HG03521 (cell line): ENCODE measurements around the gene BTF3L4.

Experiments
- ATAC-seq: cut with Tn5 transposase; IDR thresholded peaks from one replicate; pipeline ENCODE4 v1.9.1; 2021; ENCODE audit warnings: mild to moderate bottlenecking, moderate library complexity; ENCODE audit not compliant: unreplicated experiment

Gene BTF3L4

DNA sequence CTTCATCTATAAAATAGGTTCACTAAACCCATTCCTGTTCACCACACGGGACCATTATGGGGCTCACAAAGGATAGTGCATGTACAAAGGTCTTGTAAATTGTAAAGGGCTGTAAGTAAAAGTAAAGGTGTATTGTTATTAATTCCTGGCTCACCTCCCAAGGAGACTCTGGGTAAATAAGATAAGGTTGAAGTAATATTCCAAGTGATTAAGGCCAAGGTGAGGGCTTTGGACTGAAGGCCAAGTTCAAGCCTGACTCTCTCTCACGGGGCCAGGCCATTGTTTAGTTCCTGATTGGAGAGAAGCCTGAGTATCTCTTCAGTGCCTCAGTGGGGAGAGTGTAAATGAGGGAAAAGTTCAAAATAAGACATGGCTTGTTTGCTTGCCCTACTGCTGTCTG, 66.3 kb downstream of the BTF3L4 start:
- no peak for ATAC-seq

DNA sequence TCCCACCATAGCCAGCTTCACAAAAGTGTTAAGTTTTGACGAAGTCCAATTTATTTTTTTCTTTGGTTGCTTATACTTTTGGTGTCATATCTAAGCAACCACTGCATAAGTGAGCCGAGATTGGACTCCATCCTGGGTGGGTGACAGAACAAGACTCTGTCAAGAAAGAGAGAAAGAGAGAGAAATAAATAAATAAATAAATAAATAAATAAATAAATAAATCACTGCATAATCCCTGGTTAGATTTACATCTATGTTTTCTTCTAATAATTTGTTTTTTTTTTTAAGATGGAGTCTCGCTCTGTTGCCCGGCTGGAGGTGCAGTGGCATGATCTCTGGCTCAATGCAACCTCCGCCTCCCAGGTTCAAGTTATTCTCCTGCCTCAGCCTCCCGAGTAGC, 67.5 kb downstream of the BTF3L4 start:
- ATAC-seq, result no peak

DNA sequence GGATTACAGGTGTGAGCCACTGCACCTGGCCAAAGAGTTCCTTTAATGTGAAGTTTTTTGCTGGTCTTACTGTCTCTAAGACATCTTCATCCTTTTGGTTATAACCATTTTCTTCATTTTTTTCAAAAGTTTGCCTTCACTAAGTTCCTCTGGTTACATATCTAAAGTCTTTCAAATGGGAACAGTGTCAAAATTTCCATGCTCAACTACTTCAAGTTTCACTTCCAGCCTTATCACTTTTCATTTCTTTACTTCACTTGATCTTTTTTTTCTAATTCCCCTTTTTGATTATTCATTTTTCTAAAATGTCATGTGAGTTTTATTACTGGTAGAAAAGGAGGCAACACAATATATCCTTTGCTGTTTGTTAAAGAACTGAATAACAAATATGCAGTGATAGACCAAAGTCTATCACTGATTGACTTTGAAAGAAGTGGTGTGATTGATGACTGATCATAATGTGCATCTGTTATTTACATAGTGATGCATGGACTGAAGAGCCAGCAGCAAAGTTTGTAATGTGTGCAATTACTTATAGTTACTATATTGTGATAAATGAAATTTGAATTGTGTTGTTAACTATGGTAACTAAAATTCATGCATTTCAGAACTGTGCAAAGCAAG, 69.8 kb downstream of the BTF3L4 start:
- ATAC-seq, result no peak

DNA sequence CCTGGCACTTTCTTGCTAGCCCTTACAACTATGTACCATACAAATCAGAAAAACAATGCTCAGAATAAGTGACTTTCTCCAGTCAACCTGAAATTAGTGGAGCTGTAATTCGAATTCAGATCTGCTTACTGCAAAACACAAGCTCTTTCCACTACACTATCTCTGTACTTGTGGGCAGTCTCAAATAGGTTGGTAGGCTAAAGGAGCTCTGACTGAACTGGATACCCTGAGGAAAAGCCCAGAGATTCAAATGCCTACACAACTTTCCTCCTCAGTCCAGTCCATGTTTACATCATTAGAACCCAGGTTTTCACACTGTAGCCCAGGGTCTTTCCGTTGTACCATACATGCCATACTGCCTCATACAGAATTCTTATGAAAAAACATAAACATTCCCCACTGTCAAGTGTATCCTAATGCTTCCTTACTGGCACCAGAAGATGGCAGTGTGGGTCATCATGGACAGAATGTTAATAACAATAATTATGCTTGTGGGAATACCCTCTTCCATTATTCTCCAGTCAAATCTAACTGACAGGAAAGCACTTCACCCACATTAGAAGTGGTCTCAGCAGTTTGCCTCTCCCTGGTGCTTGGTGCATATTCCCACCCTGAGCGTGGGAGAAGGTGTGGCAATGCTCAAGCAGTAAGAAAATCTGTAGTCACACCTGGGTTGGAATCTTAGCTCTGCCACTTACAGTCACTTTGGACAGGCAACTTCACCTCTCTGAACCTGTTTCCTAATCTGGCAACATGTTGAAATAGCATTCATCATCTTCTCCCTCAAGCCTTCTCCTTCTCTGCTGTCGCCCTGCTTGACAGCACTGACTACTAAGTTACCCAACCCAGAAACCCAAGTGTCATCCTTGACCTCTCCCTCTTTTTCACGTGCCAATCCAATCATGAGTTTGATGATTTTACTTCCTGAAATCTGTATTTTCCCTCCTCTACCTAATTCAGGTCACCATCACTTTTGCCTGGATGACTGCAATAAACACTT, 71.4 kb downstream of the BTF3L4 start:
- ATAC-seq, result no peak

DNA sequence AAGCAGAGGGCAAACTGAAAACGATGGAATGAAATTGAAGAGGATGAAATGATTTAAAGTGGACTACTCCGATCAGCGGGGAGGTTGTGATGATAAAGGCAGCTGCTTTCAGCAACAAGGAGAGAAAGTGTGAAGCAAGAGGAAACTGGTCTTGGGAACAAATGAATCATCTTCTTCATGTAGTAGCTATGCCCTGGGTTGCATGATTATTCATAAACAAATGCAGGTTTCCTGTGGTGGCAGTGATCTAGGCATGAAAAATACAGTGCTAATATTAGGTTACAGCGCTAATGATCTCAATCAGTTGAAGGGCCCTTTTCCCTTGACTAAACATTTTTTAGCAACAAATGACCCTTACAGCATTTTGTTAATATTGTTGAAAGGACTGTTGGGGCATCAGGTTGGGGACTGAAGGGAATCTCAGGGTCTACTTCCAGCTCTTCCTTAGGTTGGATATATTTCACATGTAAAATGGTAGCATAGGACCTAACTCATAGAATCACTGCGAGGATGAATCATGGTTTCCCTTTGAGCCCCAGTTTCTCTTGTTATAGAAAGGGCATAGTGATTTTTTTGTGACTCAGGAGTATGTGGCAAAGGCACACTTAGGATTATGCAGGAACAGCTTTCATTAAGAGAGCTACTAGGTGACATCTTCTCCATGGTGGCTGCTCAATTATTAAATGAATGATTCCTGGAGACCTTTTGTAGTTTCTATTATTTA, 83.9 kb downstream of the BTF3L4 start:
- ATAC-seq, result no peak
